NB4 (cell line): ENCODE measurements around the gene OTUB2.
A peak's percentile ranks its signal among the peaks of the same experiment; 100 is the strongest.

Experiments used
- DNase-seq: peaks from one replicate; pipeline ENCODE4 v3.0.0; 2010; ENCODE audit warnings: low read depth
- H3K4me3 ChIP-seq: one replicate; pipeline ENCODE4 v1.5.1; 2011; ENCODE audit warnings: mild to moderate bottlenecking, low read depth, low read length, moderate library complexity
- MYC ChIP-seq: IDR thresholded peaks from 2 replicates; pipeline ENCODE4 v1.6.1; 2011; ENCODE audit warnings: low read depth, low read length
- POLR2A ChIP-seq: IDR thresholded peaks from 2 replicates; pipeline ENCODE4 v1.6.1; 2011; ENCODE audit warnings: mild to moderate bottlenecking; ENCODE audit not compliant: insufficient read length; ENCODE audit errors: extremely low read depth
- TF ChIP-seq, protein P1 (sequence below): IDR thresholded peaks from one replicate; pipeline ENCODE4 v1.5.1; 2012; ENCODE audit warnings: low read depth, low read length
- TF ChIP-seq, protein P2 (sequence below): IDR thresholded peaks from 2 replicates; pipeline ENCODE4 v1.6.1; 2011; ENCODE audit warnings: low read depth, low read length

OTUB2 gene

DNA sequence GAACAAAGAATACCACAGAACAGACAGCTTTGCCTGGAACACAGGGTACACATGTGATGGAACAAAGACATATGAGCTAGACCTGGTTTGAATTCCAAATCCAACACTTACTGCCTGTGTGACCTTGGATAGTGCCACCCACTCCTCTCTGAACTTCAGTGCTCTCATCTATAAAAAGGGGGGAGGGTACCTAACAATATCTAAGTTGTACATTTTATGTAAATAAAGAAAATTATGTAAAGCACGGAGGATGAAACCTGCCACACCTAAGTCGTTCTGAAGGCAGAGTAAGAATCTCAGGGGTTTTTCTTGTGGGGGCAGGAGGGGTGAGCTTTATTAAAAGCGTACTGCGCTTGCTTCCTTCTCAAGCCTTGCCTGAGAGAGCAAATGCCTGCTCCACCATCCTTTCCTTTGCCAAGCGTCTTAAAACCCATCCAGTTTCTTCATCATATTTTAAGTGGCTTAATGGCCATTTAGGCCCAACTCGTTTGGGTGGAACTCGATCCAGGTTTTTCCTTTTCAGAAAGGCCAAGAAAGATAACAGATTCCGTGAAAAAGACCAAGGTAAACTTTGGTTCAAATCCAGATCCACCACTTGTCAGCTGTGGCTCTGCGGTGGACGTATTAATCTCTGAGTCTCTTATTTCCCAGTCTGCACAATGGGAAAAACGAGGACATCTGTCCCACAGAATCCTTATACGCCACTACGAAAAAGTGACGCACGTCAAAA lies 53.9 kb downstream of the OTUB2 start:
- H3K4me3 ChIP-seq = peak overlapping the region; percentile 72
- DNase-seq = peak; percentile 8
- TF ChIP-seq, protein P1, sequence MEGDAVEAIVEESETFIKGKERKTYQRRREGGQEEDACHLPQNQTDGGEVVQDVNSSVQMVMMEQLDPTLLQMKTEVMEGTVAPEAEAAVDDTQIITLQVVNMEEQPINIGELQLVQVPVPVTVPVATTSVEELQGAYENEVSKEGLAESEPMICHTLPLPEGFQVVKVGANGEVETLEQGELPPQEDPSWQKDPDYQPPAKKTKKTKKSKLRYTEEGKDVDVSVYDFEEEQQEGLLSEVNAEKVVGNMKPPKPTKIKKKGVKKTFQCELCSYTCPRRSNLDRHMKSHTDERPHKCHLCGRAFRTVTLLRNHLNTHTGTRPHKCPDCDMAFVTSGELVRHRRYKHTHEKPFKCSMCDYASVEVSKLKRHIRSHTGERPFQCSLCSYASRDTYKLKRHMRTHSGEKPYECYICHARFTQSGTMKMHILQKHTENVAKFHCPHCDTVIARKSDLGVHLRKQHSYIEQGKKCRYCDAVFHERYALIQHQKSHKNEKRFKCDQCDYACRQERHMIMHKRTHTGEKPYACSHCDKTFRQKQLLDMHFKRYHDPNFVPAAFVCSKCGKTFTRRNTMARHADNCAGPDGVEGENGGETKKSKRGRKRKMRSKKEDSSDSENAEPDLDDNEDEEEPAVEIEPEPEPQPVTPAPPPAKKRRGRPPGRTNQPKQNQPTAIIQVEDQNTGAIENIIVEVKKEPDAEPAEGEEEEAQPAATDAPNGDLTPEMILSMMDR = no peak
- TF ChIP-seq MYC (no peak), POLR2A (no peak)
- TF ChIP-seq, protein P2, sequence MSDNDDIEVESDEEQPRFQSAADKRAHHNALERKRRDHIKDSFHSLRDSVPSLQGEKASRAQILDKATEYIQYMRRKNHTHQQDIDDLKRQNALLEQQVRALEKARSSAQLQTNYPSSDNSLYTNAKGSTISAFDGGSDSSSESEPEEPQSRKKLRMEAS = no peak

DNA sequence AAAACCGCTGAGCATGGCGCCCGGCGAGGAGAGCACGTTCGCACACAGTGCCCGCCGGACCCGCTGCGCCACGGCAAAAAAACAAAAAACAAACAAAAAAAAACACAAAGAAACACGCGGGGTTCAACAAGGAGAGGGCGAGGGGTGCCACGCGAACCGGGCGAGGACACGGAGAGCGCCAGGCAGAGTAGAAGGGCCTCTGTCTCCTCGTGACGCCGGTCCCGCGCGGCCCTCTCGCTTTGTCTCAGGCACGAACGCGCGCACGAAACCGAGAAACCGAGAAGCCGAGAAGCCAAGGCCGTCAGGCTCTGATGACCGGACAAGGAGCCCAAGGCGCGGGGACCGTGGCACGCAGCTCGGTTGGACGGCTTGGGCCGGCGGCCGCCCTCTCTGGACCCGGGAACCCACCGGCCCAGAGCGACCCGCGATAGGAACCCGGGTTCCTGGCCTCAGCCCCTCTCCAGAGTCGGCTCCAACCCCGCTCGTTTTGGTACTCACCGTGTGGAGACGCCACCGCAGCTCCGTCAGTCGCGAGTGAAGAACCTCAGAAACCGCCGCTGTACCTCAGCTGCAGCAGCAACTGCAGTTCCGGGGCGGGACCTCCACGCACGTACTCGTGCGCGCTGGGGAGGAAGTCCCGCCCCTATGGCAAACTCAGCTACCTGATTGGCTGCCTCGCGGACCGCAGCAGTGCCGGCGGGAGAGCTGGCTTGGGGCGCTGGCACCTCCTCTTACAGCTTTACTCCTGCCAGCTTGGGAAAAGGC lies 54.7 kb downstream of the OTUB2 start, which contains the start of the genes DDX24 and IFI27L1:
DDX24 (minus strand) TSS at position 582 of the 765 bp plus-strand sequence. CDS start 1,460 bp downstream, outside the sequence.
IFI27L1 (plus strand) TSS at position 690 of the 765 bp plus-strand sequence. CDS start 15,628 bp downstream, outside the sequence.
- TF ChIP-seq, protein P2 = peak; percentile 76
- TF ChIP-seq MYC (peak; percentile 87), POLR2A (peak; percentile 92)
- TF ChIP-seq, protein P1 = no peak
- peak within 1 kb of the TSS; percentile 72 for H3K4me3 ChIP-seq
- peak; percentile 94 for DNase-seq

DNA sequence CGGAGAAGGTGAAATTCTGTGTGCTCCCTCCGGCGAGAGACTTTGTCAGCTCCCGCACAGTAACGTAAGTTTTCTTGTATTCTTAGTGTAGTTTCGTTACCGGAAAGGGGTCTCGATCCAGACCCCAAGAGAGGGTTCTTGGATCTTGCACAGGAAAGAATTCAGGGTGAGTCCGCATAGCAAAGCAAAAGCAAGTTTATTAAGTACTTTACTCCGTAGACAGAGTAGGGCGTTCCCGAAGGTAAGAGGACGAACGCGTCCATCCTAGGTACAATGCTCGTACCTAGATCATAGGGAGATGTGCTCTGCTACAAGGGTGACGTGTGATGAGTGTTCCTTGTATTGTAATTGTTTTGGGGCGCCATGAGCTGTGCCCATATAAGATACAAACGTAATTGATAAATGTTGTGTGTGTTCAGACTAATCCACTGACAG lies 55.3 kb downstream of the OTUB2 start:
- DNase-seq = no peak
- TF ChIP-seq, protein P1 = no peak
- TF ChIP-seq MYC (no peak), POLR2A (no peak)
- TF ChIP-seq, protein P2 = no peak
- H3K4me3 ChIP-seq = peak overlapping the region; percentile 72

DNA sequence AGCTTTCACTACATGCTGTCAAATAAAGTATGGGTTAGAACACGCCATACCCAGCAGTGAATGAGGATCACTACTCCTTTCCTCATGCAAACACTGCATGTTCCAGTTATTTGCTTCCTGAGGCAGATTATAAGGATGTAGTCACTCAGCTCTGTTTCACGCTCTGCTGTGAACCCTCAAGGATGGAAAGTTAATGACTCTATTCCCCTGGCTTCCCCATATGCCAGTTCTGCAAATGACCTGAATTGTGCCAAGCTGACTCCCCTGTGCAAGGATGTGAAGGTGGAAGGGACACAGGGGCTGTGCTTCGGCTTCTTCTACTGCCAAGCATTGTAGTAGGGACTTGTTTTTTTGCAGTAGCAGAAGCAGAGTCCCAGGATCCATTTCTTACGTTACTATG lies 61.8 kb downstream of the OTUB2 start:
- no peak for DNase-seq
- H3K4me3 ChIP-seq = no peak overlapping the region
- TF ChIP-seq MYC (no peak), POLR2A (no peak)
- TF ChIP-seq, protein P2 = no peak
- TF ChIP-seq, protein P1 = no peak

DNA sequence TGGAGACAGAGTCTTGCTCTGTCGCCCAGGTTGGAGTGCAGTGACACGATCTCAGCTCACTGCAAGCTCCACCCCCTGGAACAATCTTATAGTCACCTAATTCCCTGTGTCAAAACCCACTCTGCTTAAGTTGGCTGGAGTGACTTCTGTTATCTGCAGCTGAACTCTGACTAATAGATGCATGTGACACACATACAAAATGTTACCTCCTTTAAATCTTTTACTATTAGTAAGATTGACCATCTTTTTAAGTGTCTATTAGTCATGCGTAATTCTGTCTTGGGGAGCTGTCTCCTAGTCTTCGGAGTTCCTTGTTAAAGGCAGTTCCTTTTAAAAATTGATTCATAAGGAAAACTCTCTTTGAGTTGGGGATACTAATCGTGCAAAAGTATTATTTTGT lies 62.4 kb downstream of the OTUB2 start:
- no peak for DNase-seq
- H3K4me3 ChIP-seq = no peak overlapping the region
- TF ChIP-seq MYC (no peak), POLR2A (no peak)
- TF ChIP-seq, protein P1 = no peak
- TF ChIP-seq, protein P2 = no peak
